ENCODE results near the gene CCDC126.
A peak's percentile ranks its signal among the peaks of the same experiment; 100 is the strongest.
"Not testable (repeated sequence)": the region's sequence is repeated elsewhere in the genome, so short reads cannot be mapped to it uniquely, and the experiment has no call there.

Gene CCDC126

GRCh38 chr7:23597094-23598091 lies at the start of gene CCDC126:
Gene CCDC126, plus strand, starts transcription at chr7:23597382. Its CDS starts 13,934 bp downstream, at chr7:23611316.
- peak; percentile 89 for DNase-seq (ENCODE audit: extremely low spot score)
- TF ChIP-seq CTCF (IDR thresholded peaks at IDR 0.05; ENCODE audit: control extremely low read depth, extremely low read depth, low read depth, missing control alignments) = no peak
- POLR2A ChIA-PET = interaction anchor here (0.6 to 1.4 kb wide), 2 partner anchors 1528 to 1658 kb away, joined by 5 to 6 read pairs; partner anchors contain the start of gene CYCS
- CTCF ChIA-PET = interaction anchor here (0.8 to 3.8 kb wide), 12 partner anchors 8 to 321 kb away, joined by 3 to 18 read pairs (median 4); no protein-coding TSS in a partner anchor

- POLR2A ChIA-PET = no interaction called here
- no peak for TF ChIP-seq CTCF (IDR thresholded peaks at IDR 0.05; ENCODE audit: control extremely low read depth, extremely low read depth, low read depth, missing control alignments)
- CTCF ChIA-PET = interaction anchor here (0.7 to 9.6 kb wide), 11 partner anchors 9 to 271 kb away, joined by 3 to 110 read pairs (median 7); partner anchors contain the start of genes CCDC126 and STK31
- no peak for DNase-seq (ENCODE audit: extremely low spot score)
Observed at GRCh38 chr7:23547662-23548061, 49.5 kb upstream of the CCDC126 start.

GRCh38 chr7:23558303-23558702 lies 38.9 kb upstream of the CCDC126 start:
- DNase-seq (ENCODE audit: extremely low spot score) = no peak
- ChIA-PET CTCF (interaction anchor here (2.0 kb wide), 1 partner anchor 11 kb away, joined by 7 read pairs; no protein-coding TSS in a partner anchor), POLR2A (no interaction called here)
- no peak for TF ChIP-seq CTCF (IDR thresholded peaks at IDR 0.05; ENCODE audit: control extremely low read depth, extremely low read depth, low read depth, missing control alignments)

GRCh38 chr7:23570592-23571200 lies 26.5 kb upstream of the CCDC126 start:
- TF ChIP-seq CTCF (IDR thresholded peaks at IDR 0.05; ENCODE audit: control extremely low read depth, extremely low read depth, low read depth, missing control alignments) = peak; percentile 81
- ChIA-PET CTCF (interaction anchor here (0.7 to 6.8 kb wide), 30 partner anchors 8 to 1528 kb away, joined by 3 to 126 read pairs (median 4); partner anchors contain the start of genes CCDC126 and STK31), POLR2A (no interaction called here)
- DNase-seq (ENCODE audit: extremely low spot score) = peak; percentile 77

- POLR2A ChIA-PET; DNase-seq (ENCODE audit: extremely low spot score): not testable (repeated sequence)
- CTCF ChIA-PET = interaction anchor here (0.7 to 6.2 kb wide), 2 partner anchors 11 to 17 kb away, joined by 3 to 29 read pairs; no protein-coding TSS in a partner anchor
Observed at GRCh38 chr7:23581975-23582374, 15.2 kb upstream of the CCDC126 start.

GRCh38 chr7:23585304-23585703 lies 11.9 kb upstream of the CCDC126 start:
- CTCF ChIA-PET = interaction anchor here (1.0 to 6.2 kb wide), 3 partner anchors 10 to 15 kb away, joined by 3 to 29 read pairs (median 5); partner anchors contain the start of gene CCDC126
- DNase-seq (ENCODE audit: extremely low spot score); POLR2A ChIA-PET: not testable (repeated sequence)

- CTCF ChIA-PET = interaction anchor here (1.0 to 1.7 kb wide), 2 partner anchors 10 to 11 kb away, joined by 3 to 5 read pairs; partner anchors contain the start of gene CCDC126
- TF ChIP-seq CTCF (IDR thresholded peaks at IDR 0.05; ENCODE audit: control extremely low read depth, extremely low read depth, low read depth, missing control alignments) = no peak
- DNase-seq (ENCODE audit: extremely low spot score) = no peak
- POLR2A ChIA-PET = no interaction called here
Observed at GRCh38 chr7:23586159-23586558, 11.0 kb upstream of the CCDC126 start.
